ENCODE data around the gene ZNF346. TPM values are rescaled to one million over a fixed set of nuclear protein-coding genes. Genes with fewer than 3 reads are reported as not detected.

ZNF346 gene
- total RNA-seq, 1 experiment from 2014 or later = 27.3 TPM

DNA sequence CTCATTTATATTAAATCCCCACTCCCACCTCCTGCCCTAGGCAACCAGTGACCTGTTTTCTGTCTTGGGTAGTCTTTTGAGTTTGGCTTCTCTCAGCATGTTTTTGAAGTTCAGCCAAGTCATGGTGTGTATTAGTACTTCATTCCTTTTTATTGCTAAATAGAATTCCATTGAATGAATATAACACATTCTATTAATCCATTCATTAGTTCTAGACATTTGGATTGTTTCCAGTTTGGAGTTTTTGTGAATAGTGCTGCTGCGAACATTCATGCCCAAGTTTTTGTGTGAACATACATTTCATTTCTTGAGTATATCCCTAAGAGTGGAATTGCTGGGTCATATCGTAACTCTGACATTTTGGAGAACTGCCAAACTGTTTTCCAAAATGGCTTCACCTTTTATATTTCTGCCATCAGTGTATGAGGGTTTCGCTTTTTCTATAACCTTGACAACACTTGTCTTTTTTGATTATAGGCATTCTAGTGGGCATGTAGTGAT lies 2.7 kb downstream of the ZNF346 start:
- POLR2A ChIA-PET (ENCODE audit: low non-redundant PET) = no interaction called here
- CTCF ChIA-PET = no interaction called here
- no peaks in the 10 kb centered on the region for H3K27me3 ChIP-seq (replicated peaks; ENCODE audit: insufficient read depth, low read depth, low read length, poor library complexity)
- no peak overlapping the region for H3K27ac ChIP-seq (ENCODE audit: low read depth, low read length, poor library complexity, severe bottlenecking)
- intact Hi-C loops (cut with micrococcal nuclease; ENCODE audit: unreplicated experiment) = no loop called here
- TF ChIP-seq, protein P1, sequence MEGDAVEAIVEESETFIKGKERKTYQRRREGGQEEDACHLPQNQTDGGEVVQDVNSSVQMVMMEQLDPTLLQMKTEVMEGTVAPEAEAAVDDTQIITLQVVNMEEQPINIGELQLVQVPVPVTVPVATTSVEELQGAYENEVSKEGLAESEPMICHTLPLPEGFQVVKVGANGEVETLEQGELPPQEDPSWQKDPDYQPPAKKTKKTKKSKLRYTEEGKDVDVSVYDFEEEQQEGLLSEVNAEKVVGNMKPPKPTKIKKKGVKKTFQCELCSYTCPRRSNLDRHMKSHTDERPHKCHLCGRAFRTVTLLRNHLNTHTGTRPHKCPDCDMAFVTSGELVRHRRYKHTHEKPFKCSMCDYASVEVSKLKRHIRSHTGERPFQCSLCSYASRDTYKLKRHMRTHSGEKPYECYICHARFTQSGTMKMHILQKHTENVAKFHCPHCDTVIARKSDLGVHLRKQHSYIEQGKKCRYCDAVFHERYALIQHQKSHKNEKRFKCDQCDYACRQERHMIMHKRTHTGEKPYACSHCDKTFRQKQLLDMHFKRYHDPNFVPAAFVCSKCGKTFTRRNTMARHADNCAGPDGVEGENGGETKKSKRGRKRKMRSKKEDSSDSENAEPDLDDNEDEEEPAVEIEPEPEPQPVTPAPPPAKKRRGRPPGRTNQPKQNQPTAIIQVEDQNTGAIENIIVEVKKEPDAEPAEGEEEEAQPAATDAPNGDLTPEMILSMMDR (conservative IDR thresholded peaks at IDR 0.05; ENCODE audit: low read depth, low read length) = no peak
- TF ChIP-seq EZH2 (IDR thresholded peaks at IDR 0.05; ENCODE audit: borderline replicate concordance, low read depth, low read length, poor library complexity, severe bottlenecking) = no peak
- peak; percentile 20 for DNase-seq (ENCODE audit: low spot score)
- no peak overlapping the region for H3K4me3 ChIP-seq (ENCODE audit: low read depth, low read length, poor library complexity, severe bottlenecking)
- no TSS peak for BruUV-seq (replicated peaks)
- no peaks in the 10 kb centered on the region for H3K9me3 ChIP-seq (ENCODE audit: low read depth, low read length, poor library complexity, severe bottlenecking)
- H3K4me1 ChIP-seq (ENCODE audit: insufficient read depth, low read length, poor library complexity, severe bottlenecking) = peaks cover 20% of the 10 kb centered on the region
- peaks cover 6% of the 10 kb centered on the region for H3K36me3 ChIP-seq (ENCODE audit: insufficient read depth, low read length, poor library complexity, severe bottlenecking)

DNA sequence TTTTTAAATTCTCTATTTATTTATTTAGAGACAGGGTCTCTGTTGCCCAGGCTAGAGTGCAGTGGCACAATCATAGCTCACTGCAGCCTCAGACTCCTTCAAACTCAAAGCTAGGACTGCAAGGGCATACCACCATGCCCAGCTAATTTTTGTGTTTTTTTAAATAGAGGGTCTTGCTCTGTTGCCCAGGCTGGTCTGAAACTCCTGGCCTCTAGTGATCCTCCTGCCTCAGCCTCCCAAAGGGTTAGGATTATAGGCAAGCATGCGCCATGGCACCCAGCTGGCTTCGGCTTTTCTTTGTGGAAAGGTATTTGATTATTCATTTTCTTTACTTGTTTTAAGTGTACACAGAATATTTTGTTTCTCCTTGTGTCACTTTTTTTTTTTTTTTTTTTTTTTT lies 5.2 kb downstream of the ZNF346 start:
- Histone ChIP-seq H3K27ac (ENCODE audit: low read depth, low read length, poor library complexity, severe bottlenecking) (no peak overlapping the region), H3K36me3 (ENCODE audit: insufficient read depth, low read length, poor library complexity, severe bottlenecking) (peaks cover 6% of the 10 kb centered on the region), H3K4me1 (ENCODE audit: insufficient read depth, low read length, poor library complexity, severe bottlenecking) (peaks cover 17% of the 10 kb centered on the region), H3K4me3 (ENCODE audit: low read depth, low read length, poor library complexity, severe bottlenecking) (no peak overlapping the region), H3K27me3 (replicated peaks; ENCODE audit: insufficient read depth, low read depth, low read length, poor library complexity) (no peaks in the 10 kb centered on the region), H3K9me3 (ENCODE audit: low read depth, low read length, poor library complexity, severe bottlenecking) (no peaks in the 10 kb centered on the region)
- POLR2A ChIA-PET (ENCODE audit: low non-redundant PET) = no interaction called here
- CTCF ChIA-PET = no interaction called here
- no TSS peak for BruUV-seq (replicated peaks)
- TF ChIP-seq, protein P1 (conservative IDR thresholded peaks at IDR 0.05; ENCODE audit: low read depth, low read length) = no peak
- no peak for TF ChIP-seq EZH2 (IDR thresholded peaks at IDR 0.05; ENCODE audit: borderline replicate concordance, low read depth, low read length, poor library complexity, severe bottlenecking)
- intact Hi-C loops (cut with micrococcal nuclease; ENCODE audit: unreplicated experiment) = no loop called here
- DNase-seq (ENCODE audit: low spot score) = no peak

DNA sequence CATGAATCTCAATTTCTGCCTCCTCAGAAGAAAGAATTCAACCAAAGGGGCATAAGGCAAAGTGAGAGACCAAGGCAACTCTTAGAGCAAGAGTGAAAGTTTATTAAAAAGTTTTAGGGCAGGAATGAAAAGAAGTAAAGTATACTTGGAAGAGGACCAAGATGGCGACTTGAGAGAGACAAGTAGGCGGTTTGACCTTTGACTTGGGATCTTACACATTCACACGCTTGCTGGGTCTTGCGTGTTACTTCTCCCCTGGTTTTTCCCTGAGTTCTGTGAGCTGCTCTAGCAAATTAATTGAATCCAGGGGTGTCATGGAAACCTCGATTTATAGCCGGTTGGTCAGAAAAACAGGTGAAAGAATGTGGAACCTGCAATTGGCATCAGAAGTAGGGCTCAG lies 7.0 kb downstream of the ZNF346 start:
- ChIA-PET CTCF (no interaction called here), POLR2A (ENCODE audit: low non-redundant PET) (no interaction called here)
- peaks cover 6% of the 10 kb centered on the region for H3K36me3 ChIP-seq (ENCODE audit: insufficient read depth, low read length, poor library complexity, severe bottlenecking)
- DNase-seq (ENCODE audit: low spot score) = no peak
- intact Hi-C loops (cut with micrococcal nuclease; ENCODE audit: unreplicated experiment) = no loop called here
- BruUV-seq (replicated peaks) = no TSS peak
- no peak overlapping the region for H3K4me3 ChIP-seq (ENCODE audit: low read depth, low read length, poor library complexity, severe bottlenecking)
- H3K4me1 ChIP-seq (ENCODE audit: insufficient read depth, low read length, poor library complexity, severe bottlenecking) = peaks cover 12% of the 10 kb centered on the region
- H3K27me3 ChIP-seq (replicated peaks; ENCODE audit: insufficient read depth, low read depth, low read length, poor library complexity) = no peaks in the 10 kb centered on the region
- H3K9me3 ChIP-seq (ENCODE audit: low read depth, low read length, poor library complexity, severe bottlenecking) = no peaks in the 10 kb centered on the region
- H3K27ac ChIP-seq (ENCODE audit: low read depth, low read length, poor library complexity, severe bottlenecking) = no peak overlapping the region
- TF ChIP-seq, protein P1 (conservative IDR thresholded peaks at IDR 0.05; ENCODE audit: low read depth, low read length) = no peak
- no peak for TF ChIP-seq EZH2 (IDR thresholded peaks at IDR 0.05; ENCODE audit: borderline replicate concordance, low read depth, low read length, poor library complexity, severe bottlenecking)

All from A673 (cell line).